Neutrophil (primary cell): ENCODE results near the gene NECTIN3.

Source experiments
- H3K27ac ChIP-seq: fragments of 200-600 bp; sonication (generic); 2 replicates; pipeline ENCODE4 v1.5.1; 2016; ENCODE audit warnings: mild to moderate bottlenecking, moderate library complexity
- H3K27me3 ChIP-seq: fragments of 200-600 bp; sonication (generic); 2 replicates; pipeline ENCODE4 v1.6.0; 2016; ENCODE audit warnings: mild to moderate bottlenecking
- H3K36me3 ChIP-seq: fragments of 200-600 bp; sonication (generic); 2 replicates; pipeline ENCODE4 v1.5.1; 2017
- H3K4me1 ChIP-seq, 2 experiments: fragments of 200-600 bp in 1 of 2; sonication (generic) in 1 of 2; 1 replicate in 1 of 2; 2 replicates in 1 of 2; pipeline versions ENCODE4 v1.5.1 to v1.6.1; 2013 to 2016; ENCODE audit warnings: low read depth in 1 of 2, low read length in 1 of 2, mild to moderate bottlenecking in 1 of 2, moderate library complexity in 1 of 2; ENCODE audit not compliant: control insufficient read depth in 1 of 2, insufficient read depth in 1 of 2
- H3K4me3 ChIP-seq, 2 experiments: fragments of 200-600 bp in 1 of 2; sonication (generic) in 1 of 2; 1 replicate in 1 of 2; 2 replicates in 1 of 2; pipeline ENCODE4 v1.5.1; 2013 to 2016; ENCODE audit warnings: low read depth in 1 of 2, low read length in 1 of 2, mild to moderate bottlenecking in 1 of 2, moderate library complexity in 1 of 2
- H3K9me3 ChIP-seq: fragments of 200-600 bp; sonication (generic); 2 replicates; pipeline ENCODE4 v1.5.1; 2016
- TF ChIP-seq, protein P1 (sequence below): fragments of 200-600 bp; sonication (generic); IDR thresholded peaks from 2 replicates; pipeline ENCODE4 v1.5.1; 2016; ENCODE audit warnings: antibody characterized with exemption

Gene NECTIN3, protein sequence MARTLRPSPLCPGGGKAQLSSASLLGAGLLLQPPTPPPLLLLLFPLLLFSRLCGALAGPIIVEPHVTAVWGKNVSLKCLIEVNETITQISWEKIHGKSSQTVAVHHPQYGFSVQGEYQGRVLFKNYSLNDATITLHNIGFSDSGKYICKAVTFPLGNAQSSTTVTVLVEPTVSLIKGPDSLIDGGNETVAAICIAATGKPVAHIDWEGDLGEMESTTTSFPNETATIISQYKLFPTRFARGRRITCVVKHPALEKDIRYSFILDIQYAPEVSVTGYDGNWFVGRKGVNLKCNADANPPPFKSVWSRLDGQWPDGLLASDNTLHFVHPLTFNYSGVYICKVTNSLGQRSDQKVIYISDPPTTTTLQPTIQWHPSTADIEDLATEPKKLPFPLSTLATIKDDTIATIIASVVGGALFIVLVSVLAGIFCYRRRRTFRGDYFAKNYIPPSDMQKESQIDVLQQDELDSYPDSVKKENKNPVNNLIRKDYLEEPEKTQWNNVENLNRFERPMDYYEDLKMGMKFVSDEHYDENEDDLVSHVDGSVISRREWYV

DNA sequence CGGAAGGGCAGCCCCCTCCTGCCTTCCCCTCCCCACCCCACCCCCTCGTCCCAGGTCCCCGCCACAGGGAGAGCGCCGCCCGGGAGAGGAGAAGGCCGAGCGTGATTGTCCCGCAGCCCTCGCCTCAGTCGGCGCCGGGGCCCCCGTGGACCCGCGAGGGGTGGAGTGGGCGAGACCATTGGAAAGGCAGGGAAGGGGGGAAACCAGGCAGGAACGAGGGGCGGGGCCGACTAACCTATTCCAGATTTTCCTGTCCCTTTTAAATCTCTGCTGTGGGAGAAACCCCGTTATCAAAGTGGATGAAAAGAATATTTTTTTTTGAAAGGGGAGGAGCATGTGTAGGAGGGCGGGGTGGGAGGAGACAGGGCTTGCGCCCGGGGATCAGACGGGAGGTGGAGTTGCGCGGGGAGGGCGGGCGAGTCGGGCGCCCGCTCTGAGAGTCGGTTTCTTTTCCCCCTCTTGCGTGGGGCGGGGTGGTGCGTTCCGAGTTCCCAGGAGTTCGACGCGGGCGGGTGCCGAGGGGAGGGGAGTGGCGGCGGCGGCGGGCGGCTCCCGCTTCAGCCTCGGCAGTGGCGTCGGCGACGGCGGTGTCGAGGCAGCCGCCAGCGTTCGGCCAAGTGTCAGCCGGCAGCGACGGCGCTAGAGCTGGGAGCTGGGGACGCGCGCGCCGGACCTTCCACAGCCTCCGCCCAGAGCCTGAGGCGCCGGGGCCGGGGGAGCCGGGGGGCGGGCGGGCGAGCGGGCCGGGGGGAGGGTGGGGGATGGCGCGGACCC, at the start of gene NECTIN3:
NECTIN3 (plus strand) TSS at position 560 of the 774 bp plus-strand sequence; CDS start at position 762, 202 bp downstream.
- Histone ChIP-seq H3K27ac (no peak within 1 kb of the TSS), H3K4me3 (peak within 1 kb of the TSS; percentile 12 to 58), H3K27me3 (peaks cover 100% of the 10 kb centered on the region), H3K36me3 (no peaks in the 10 kb centered on the region), H3K4me1 (peaks cover 7 to 18% of the 10 kb centered on the region in 2 experiments), H3K9me3 (no peaks in the 10 kb centered on the region)
- TF ChIP-seq, protein P1, sequence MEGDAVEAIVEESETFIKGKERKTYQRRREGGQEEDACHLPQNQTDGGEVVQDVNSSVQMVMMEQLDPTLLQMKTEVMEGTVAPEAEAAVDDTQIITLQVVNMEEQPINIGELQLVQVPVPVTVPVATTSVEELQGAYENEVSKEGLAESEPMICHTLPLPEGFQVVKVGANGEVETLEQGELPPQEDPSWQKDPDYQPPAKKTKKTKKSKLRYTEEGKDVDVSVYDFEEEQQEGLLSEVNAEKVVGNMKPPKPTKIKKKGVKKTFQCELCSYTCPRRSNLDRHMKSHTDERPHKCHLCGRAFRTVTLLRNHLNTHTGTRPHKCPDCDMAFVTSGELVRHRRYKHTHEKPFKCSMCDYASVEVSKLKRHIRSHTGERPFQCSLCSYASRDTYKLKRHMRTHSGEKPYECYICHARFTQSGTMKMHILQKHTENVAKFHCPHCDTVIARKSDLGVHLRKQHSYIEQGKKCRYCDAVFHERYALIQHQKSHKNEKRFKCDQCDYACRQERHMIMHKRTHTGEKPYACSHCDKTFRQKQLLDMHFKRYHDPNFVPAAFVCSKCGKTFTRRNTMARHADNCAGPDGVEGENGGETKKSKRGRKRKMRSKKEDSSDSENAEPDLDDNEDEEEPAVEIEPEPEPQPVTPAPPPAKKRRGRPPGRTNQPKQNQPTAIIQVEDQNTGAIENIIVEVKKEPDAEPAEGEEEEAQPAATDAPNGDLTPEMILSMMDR: no peak

DNA sequence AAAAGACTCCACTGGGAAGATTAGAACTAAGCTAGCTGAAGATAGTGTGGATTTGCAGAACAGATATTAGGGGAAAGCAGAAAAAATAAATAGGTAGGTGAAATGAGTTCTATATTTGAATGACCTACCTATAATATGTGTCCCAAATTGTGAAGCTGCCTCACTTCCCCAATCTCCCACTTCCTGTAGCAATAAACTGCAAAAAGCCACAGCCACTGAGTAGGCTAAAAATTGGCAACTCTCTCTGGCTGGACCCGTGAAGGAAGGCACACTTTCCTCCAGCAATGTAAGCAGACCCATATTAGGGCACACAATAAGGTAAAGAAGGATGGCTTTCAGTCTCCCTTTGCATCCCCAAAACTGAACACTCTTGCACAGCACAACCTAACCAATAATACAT, 43.7 kb upstream of the NECTIN3 start:
- H3K9me3 ChIP-seq: no peaks in the 10 kb centered on the region
- TF ChIP-seq, protein P1: no peak
- H3K4me1 ChIP-seq: no peaks in the 10 kb centered on the region
- H3K27ac ChIP-seq: no peak overlapping the region
- H3K4me3 ChIP-seq: no peak overlapping the region
- no peaks in the 10 kb centered on the region for H3K27me3 ChIP-seq
- H3K36me3 ChIP-seq: no peaks in the 10 kb centered on the region

GRCh38 chr3:111031538-111031937, 40.1 kb upstream of the NECTIN3 start:
- H3K4me1 ChIP-seq: no peaks in the 10 kb centered on the region
- H3K9me3 ChIP-seq: no peaks in the 10 kb centered on the region
- H3K27me3 ChIP-seq: no peaks in the 10 kb centered on the region
- no peak overlapping the region for H3K4me3 ChIP-seq
- H3K27ac ChIP-seq: no peak overlapping the region
- TF ChIP-seq, protein P1: no peak
- no peaks in the 10 kb centered on the region for H3K36me3 ChIP-seq

- TF ChIP-seq, protein P1: no peak
- H3K27ac ChIP-seq: no peak overlapping the region
- no peak overlapping the region for H3K4me3 ChIP-seq
- no peaks in the 10 kb centered on the region for H3K9me3 ChIP-seq
- H3K36me3 ChIP-seq: no peaks in the 10 kb centered on the region
- H3K27me3 ChIP-seq: no peaks in the 10 kb centered on the region
- H3K4me1 ChIP-seq: no peaks in the 10 kb centered on the region
Measured at GRCh38 chr3:111032677-111033076, 38.9 kb upstream of the NECTIN3 start.

DNA sequence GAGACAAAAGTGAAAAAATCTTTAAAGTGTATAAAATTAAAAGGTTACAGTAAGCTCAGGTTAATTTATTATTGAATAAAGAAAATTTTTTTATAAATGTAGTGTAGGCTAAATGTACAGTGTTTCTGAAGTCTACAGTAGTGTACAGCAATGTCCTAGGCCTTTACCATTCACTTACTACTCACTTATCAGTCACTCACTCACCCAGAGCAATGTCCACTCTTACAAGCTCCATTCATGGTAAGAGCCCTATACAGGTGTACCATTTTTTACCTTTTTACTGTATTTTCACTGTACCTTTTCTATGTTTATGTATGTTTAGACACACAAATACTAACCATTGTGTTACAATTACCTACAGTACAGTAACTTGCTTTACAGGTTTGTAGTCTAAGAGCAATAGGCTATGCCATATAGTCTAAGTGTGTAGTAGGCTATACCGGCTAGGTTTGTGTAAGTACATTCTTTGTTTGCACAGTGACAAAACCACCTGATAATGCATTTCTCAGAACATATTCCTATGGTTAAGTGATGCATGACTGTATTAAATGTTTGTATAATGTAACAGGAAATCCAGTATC, 38.1 kb upstream of the NECTIN3 start:
- no peaks in the 10 kb centered on the region for H3K9me3 ChIP-seq
- no peaks in the 10 kb centered on the region for H3K27me3 ChIP-seq
- H3K36me3 ChIP-seq: no peaks in the 10 kb centered on the region
- H3K4me3 ChIP-seq: no peak overlapping the region
- TF ChIP-seq, protein P1: no peak
- no peak overlapping the region for H3K27ac ChIP-seq
- H3K4me1 ChIP-seq: no peaks in the 10 kb centered on the region
